GM18907 (cell line): ENCODE measurements around the gene SPNS3.

ENCODE experiments used
- ATAC-seq: cut with Tn5 transposase; IDR thresholded peaks from one replicate; pipeline ENCODE4 v1.9.1; 2021; ENCODE audit warnings: mild to moderate bottlenecking, moderate library complexity; ENCODE audit not compliant: unreplicated experiment

SPNS3 gene

DNA sequence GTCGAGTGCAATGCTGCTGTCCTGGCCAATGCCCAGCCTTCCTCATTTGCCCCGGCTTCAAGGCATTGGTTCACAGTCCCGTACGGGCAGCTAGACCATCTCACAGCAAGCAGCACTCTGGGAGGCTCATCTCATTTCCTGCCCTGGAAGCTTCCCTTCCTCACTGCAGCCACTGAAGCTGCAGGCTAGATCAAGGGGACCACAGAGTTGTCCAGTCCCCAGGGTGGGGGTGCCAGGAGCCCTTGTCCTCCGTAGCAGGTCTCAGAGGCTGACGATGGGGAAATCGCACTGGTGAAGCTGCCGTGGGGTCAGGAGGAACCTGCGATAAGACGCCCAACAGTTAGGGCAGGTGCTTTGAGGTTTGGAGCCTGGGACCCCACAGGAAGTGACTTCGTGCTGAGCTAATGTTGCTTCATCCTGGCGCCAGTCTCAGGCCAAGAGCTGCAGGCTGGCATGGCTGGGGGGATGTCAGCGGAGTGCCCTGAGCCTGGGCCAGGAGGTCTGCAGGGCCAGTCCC lies at the start of gene SPNS3:
Gene SPNS3 (plus strand): TSS at position 426 of the 517 bp plus-strand sequence. CDS start 28 bp downstream, at position 454.
- ATAC-seq = no peak

- ATAC-seq = no peak
Observed at GRCh38 chr17:4386406-4386805, 47.3 kb upstream of the SPNS3 start.

DNA sequence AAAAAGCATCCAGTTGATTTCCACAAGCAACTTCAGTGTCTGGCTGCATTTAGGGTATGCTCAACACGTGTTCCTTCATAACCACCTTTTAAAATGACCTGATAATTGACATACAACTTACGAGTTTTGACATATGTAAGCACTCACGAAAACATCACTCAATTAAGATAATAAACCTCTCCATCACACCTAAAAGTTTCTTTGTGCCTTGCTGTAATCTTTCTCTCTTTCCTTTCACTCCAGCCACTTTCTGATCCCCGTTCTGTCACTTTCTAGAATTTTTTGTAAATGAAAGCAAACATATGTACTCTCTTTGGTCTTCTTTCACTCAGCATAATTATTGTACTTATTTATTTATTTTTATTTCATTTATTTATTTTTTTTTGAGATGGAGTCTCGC lies 46.6 kb upstream of the SPNS3 start:
- no peak for ATAC-seq

GRCh38 chr17:4389079-4389478 lies 44.7 kb upstream of the SPNS3 start:
- no peak for ATAC-seq

- ATAC-seq = no peak
Observed at GRCh38 chr17:4393806-4394205, 39.9 kb upstream of the SPNS3 start.

DNA sequence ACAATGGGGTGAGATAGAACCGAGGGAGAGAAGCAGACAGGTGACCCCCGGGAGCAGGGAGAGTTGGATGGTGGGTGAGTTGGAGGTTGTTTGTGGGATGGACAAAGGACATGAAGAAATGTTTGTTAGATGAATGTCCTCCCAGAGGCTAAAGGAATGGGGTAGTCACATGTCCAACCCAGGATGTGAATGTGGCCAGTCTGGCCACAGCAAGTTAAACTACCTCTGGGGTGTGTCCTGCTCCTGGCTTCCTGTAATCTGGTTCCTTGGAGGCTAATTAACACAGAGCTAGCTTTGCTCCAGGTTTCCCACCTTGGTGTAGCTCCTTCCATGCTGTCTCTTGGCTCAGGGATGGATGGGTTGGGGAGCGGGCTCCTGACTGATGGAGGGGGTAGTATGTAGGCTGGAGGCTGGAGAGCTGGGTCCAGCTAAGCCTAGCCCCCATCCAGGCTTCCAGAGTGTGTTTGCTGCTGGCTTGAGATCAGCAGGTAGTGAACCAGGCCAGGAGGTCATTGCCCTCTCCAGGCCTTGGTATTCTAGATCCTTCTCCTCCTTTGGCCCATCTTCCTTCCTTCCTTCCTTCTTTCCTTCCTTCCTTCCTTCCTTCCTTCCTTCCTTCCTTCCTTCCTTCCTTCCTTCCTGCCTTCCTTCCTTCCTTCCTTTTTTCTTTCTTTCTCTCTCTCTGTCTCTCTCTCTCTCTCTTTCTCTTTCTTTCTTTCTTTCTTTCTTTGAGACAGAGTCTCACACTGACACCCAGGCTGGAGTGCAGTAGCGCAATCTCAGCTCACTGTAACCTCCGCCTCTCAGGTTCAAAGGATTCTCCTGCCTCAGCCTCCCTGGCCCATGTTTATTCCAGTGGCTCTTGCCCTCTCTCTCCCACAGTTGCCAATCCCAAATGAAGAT lies 39.3 kb upstream of the SPNS3 start:
- ATAC-seq = no peak

GRCh38 chr17:4395111-4395478 lies 38.6 kb upstream of the SPNS3 start:
- ATAC-seq = no peak

- no peak for ATAC-seq
Observed at GRCh38 chr17:4397840-4398239, 35.9 kb upstream of the SPNS3 start.

DNA sequence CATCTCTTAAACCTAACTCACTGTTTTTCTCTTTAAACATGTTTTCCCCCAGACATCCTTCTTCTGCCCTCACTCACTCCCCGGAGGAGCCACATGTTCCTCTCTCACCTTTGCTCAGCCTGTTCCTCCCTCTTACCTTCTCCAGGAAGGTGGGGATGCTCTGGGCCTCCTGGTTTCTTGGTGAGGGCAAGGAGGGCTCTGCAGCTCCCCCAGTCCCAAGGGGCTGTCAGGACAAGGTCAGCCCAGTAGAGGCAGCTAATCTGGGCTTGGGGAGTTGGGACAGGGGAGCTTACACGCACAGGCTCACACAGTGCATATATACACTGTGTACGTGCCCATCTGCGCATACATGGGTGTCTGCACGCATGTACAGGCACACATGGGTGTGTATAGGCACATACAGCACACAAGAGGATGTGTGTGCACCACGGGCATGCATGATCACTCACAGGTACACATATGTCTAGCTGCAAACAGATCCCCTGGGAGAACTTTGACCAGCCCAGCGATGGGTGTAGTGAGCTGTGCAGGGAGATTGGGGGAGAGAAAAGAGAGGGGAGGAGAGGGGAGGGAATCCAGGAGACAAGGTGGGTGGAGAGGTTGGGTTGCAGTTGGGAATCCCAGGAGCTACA lies 28.6 kb upstream of the SPNS3 start:
- ATAC-seq = no peak

DNA sequence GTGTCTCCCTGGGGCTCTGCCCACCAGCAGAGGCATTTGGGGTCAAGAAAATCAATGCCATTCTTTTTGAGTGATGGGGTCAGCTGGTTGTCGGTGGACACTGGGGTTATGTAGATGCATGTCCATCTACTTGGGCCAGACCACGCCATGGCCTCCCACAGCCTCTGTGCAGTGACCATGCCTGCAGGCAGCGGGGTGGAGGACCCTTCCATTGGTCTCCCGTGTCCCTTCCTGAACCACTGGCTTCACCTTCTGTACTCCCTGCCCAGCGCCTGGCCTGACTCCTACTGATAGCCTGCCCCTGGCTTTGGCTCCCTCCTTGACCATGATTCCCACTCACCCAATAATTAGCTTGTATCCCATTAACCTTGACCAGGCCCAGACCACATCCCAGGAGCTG lies 28.0 kb upstream of the SPNS3 start:
- ATAC-seq = no peak

- no peak for ATAC-seq
Observed at GRCh38 chr17:4406386-4406785, 27.4 kb upstream of the SPNS3 start.

DNA sequence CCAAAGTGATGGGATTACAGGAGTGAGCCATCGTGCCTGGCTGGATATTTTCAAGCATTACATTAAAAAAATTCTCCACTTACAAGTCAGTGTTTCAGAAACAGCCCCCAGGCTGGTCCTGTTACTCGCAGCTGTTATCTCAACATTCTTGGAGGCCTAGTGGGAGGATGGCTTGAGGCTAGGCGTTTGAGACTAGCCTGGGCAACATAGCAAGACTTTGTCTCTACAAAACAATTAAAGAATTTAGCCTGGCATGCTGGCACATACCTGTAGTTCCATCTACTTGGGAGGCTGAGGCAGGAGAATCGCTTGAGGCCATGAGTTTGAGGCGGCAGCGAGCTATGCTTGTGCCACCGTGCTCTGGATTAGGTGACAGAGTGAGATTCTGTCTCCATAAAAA lies 26.5 kb upstream of the SPNS3 start:
- ATAC-seq = no peak

DNA sequence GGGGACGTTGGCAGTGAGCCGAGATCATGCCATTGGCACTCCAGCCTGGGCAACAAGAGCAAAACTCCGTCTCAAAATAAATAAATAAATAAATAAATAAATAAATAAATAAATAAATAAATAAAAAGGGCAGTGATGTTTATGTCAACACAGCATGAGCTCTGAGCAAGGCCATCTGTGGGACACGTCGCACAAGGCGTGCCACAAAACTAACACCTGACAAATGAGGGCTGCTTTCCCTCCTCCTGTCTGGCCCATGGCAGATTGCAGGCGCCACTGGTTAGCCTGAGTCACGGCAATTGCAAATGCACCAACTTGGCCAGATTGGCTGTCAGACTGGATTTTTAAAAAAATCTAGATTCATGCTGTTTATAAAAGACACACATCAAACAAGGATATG lies 25.9 kb upstream of the SPNS3 start:
- no peak for ATAC-seq

DNA sequence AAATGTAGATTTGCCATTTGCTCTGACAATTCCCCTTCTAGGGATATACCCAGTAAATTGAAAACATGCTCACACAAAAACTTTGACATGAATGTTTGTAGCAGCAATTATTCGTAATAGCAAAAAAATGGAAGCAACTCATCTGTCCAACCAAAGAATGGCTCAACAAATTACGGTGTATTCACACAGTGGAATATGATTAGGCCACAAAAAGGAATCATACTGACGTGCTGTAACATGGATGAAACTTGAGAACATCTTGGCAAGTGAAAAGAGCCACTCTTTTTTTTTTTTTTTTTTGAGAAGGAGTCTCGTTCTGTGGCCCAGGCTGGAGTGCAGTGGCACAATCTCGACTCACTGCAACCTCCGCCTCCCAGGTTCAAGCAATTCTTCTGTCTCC lies 24.1 kb upstream of the SPNS3 start:
- ATAC-seq = no peak

DNA sequence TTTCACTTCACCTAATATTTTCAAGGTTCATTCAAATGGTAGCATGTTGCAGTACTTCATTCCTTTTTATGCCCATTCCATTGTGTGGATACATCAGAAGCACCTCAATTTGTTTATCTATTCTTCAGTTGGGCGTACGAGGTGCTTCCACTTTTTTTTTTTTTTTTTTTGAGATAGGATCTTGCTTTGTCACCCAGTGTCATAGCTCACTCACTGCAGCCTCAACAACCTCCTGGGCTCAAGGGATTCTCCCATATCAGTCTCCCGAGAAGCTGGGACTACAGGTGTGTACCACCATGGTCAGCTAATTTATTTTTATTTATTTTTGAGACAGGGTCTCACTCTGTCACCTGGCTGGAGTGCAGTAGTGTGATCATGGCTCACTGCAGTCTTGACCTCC lies 22.5 kb upstream of the SPNS3 start:
- no peak for ATAC-seq

DNA sequence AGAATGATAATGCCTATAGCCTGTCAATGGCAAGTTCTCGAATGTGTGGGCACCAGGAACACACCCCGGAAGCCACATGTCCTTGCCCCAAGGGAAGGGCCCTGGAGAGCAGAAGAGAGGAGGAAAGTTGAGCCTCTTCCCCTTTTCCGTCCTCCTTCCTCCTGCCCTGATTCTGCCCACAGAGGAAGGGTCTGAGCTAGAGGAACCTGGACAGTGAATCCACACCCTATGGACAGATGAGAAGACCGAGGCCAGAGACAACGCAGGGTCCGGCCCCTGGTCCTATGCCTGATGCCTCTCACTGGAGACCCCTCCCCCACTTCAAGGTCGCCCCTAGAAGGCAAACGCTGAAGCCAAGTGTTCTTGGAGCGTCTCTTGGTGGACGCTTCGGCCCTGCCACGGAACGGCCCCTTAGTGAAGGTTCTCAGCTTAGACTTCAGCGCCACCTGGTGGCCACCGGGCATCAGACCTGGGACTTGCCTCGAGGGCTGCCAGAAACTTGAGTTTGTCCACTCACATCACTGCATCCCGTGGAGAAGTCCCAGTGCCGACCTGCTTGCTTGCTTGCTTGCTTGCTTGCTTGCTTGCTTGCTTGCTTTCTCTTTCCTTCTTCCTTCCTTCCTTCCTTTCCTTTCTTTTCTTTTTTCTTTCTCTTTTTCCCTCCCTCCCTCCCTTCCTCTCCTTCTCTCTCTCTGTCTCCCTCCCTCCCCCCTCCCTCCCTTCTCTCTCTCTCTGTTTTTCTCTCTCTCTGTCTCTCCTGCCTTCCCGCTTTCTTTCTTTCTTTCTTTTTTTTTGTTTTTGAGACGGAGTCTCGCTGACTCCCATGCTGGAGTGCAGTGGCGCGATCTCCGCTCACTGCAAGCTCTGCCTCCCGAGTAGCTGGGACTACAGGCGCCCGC lies 20.6 kb upstream of the SPNS3 start:
- ATAC-seq = no peak

- ATAC-seq = no peak
Observed at GRCh38 chr17:4417129-4417667, 16.5 kb upstream of the SPNS3 start.

GRCh38 chr17:4420692-4421131 lies 13.0 kb upstream of the SPNS3 start:
- no peak for ATAC-seq

DNA sequence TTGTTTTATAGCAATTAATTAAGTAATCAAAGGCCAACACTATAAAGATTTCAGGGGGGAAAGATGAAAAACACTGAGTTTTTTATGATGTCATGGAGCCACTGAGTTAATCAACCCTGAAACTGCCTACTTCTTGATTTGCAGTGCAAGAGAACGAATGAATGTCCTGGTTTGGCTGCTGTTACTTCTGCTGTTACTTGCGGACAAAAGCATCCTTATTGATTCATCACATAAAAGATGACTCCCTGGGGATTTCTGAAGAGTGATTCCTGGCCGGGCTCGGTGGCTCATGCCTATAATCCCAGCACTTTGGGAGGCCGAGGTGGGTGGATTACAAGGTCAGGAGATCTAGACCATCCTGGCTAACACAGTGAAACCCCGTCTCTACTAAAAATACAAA lies 10.9 kb upstream of the SPNS3 start:
- ATAC-seq = no peak

DNA sequence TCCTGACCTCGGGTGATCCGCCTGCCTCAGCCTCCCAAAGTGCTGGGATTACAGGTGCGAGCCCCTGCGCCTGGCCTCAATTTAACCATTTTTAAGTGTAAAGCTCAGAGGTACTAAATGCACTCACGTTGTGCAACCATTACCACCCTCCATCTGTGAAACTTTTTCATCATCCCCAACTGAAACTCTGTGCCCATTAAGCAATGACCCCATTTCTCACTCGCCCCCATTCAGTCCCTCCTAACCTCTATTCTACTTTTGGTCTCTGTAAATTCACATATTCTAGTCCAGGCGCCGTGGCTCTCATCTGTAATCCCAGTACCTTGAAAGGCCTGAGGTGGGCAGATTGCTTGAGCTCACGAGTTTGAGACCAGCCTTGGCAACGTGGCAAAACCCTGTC lies 8.3 kb upstream of the SPNS3 start:
- no peak for ATAC-seq
